H9 (cell line): ENCODE measurements around the gene PDE4C. TPM values are rescaled to one million over a fixed set of nuclear protein-coding genes. Genes with fewer than 3 reads are reported as not detected.

Experiments
- DNase-seq: peaks from one replicate; pipeline ENCODE4 v3.0.0-alpha.2; 2017
- H2AFZ ChIP-seq: one replicate; pipeline ENCODE4 v1.6.1; 2013; ENCODE audit warnings: mild to moderate bottlenecking, low read length, control low read depth, moderate library complexity
- H2AK5ac ChIP-seq: 2 replicates; pipeline ENCODE4 v1.6.1; 2013; ENCODE audit warnings: low read length, control low read depth, mixed read lengths; ENCODE audit not compliant: insufficient read length
- H2BK120ac ChIP-seq: one replicate; pipeline ENCODE4 v1.6.1; 2013; ENCODE audit warnings: low read depth, mild to moderate bottlenecking, low read length, control low read depth, inconsistent platforms; ENCODE audit not compliant: poor library complexity, severe bottlenecking
- H2BK12ac ChIP-seq: 2 replicates; pipeline ENCODE4 v1.6.1; 2013; ENCODE audit warnings: low read length, control low read depth, mixed read lengths, low read depth; ENCODE audit not compliant: insufficient read length
- H2BK15ac ChIP-seq: 2 replicates; pipeline ENCODE4 v1.6.1; 2013; ENCODE audit warnings: low read depth, low read length, control low read depth
- H2BK20ac ChIP-seq: one replicate; pipeline ENCODE4 v1.6.1; 2013; ENCODE audit warnings: low read depth, mild to moderate bottlenecking, low read length, control low read depth, inconsistent platforms; ENCODE audit not compliant: poor library complexity, severe bottlenecking
- H2BK5ac ChIP-seq: 2 replicates; pipeline ENCODE4 v1.6.1; 2013; ENCODE audit warnings: low read length, control low read depth, mixed read lengths; ENCODE audit not compliant: insufficient read length
- H3K14ac ChIP-seq: 2 replicates; pipeline ENCODE4 v1.6.1; 2013; ENCODE audit warnings: low read length, control low read depth; ENCODE audit not compliant: insufficient read depth
- H3K18ac ChIP-seq: 2 replicates; pipeline ENCODE4 v1.6.1; 2013; ENCODE audit warnings: low read depth, mild to moderate bottlenecking, mixed read lengths, low read length, control low read depth; ENCODE audit not compliant: insufficient read length
- H3K23ac ChIP-seq: 2 replicates; pipeline ENCODE4 v1.6.1; 2013; ENCODE audit warnings: low read length, control low read depth, mixed read lengths, low read depth; ENCODE audit not compliant: insufficient read length
- H3K23me2 ChIP-seq: 2 replicates; pipeline ENCODE4 v1.6.1; 2013; ENCODE audit warnings: low read depth, mild to moderate bottlenecking, mixed read lengths, low read length, control low read depth; ENCODE audit not compliant: insufficient read length, poor library complexity, severe bottlenecking
- H3K27ac ChIP-seq: 2 replicates; pipeline ENCODE4 v1.5.1; 2013; ENCODE audit warnings: low read length, control low read depth, mixed read lengths, low read depth; ENCODE audit not compliant: insufficient read length
- H3K27me3 ChIP-seq: 2 replicates; pipeline ENCODE4 v1.6.1; 2013; ENCODE audit warnings: low read length, control low read depth, inconsistent platforms; ENCODE audit not compliant: insufficient read depth
- H3K4ac ChIP-seq: 2 replicates; pipeline ENCODE4 v1.6.1; 2013; ENCODE audit warnings: low read depth, mild to moderate bottlenecking, control low read depth, inconsistent platforms, low read length, moderate library complexity
- H3K4me1 ChIP-seq: 2 replicates; pipeline ENCODE4 v1.6.1; 2013; ENCODE audit warnings: low read length, control low read depth, inconsistent platforms; ENCODE audit not compliant: insufficient read depth
- H3K4me2 ChIP-seq: 2 replicates; pipeline ENCODE4 v1.6.1; 2013; ENCODE audit warnings: low read length, control low read depth, mixed read lengths; ENCODE audit not compliant: insufficient read length, insufficient read depth
- H3K56ac ChIP-seq: 2 replicates; pipeline ENCODE4 v1.6.1; 2013; ENCODE audit warnings: low read depth, mild to moderate bottlenecking, mixed read lengths, low read length, control low read depth; ENCODE audit not compliant: insufficient read length
- H3K79me1 ChIP-seq: 2 replicates; pipeline ENCODE4 v1.6.1; 2013; ENCODE audit warnings: low read depth, mild to moderate bottlenecking, moderate library complexity, low read length, control low read depth, inconsistent platforms; ENCODE audit not compliant: insufficient read depth, poor library complexity, severe bottlenecking
- H3K79me2 ChIP-seq: 2 replicates; pipeline ENCODE4 v1.6.1; 2013; ENCODE audit warnings: low read length, control low read depth, inconsistent platforms; ENCODE audit not compliant: insufficient read depth
- H3K9ac ChIP-seq: 2 replicates; pipeline ENCODE4 v1.6.1; 2013; ENCODE audit warnings: low read length, control low read depth, mixed read lengths; ENCODE audit not compliant: insufficient read length; ENCODE audit errors: extremely low read depth
- H3K9me3 ChIP-seq: one replicate; pipeline ENCODE4 v1.6.1; 2013; ENCODE audit warnings: low read depth, low read length, inconsistent platforms; ENCODE audit not compliant: control insufficient read depth
- H3T11ph ChIP-seq: one replicate; pipeline ENCODE4 v1.6.1; 2013; ENCODE audit warnings: mild to moderate bottlenecking, low read length, control low read depth, inconsistent platforms
- H4K20me1 ChIP-seq: one replicate; pipeline ENCODE4 v1.6.1; 2013; ENCODE audit not compliant: control insufficient read depth, insufficient read length, insufficient read depth
- H4K5ac ChIP-seq: 2 replicates; pipeline ENCODE4 v1.6.1; 2013; ENCODE audit warnings: low read depth, mild to moderate bottlenecking, mixed read lengths, low read length, control low read depth; ENCODE audit not compliant: insufficient read length
- H4K8ac ChIP-seq: replicated peaks from 2 replicates; pipeline ENCODE4 v1.6.1; 2013; ENCODE audit warnings: low read length, control low read depth, mixed read lengths, low read depth; ENCODE audit not compliant: insufficient read length
- H4K91ac ChIP-seq: 2 replicates; pipeline ENCODE4 v1.6.1; 2013; ENCODE audit warnings: low read depth, mild to moderate bottlenecking, moderate library complexity, mixed read lengths, low read length, control low read depth; ENCODE audit not compliant: insufficient read length
- H3K27ac Mint-ChIP-seq, 3 experiments: 2 replicates in 2 of 3; 3 replicates in 1 of 3; pipeline ENCODE4 v1.8.0; 2020 to 2021; ENCODE audit warnings: mixed read lengths in 3 of 3, mild to moderate bottlenecking in 1 of 3, moderate library complexity in 1 of 3
- H3K27me3 Mint-ChIP-seq: 2 replicates; pipeline ENCODE4 v1.8.0; 2021; ENCODE audit warnings: low read depth, mild to moderate bottlenecking, moderate library complexity, mixed read lengths
- H3K36me3 Mint-ChIP-seq, 3 experiments: 2 replicates in 2 of 3; 3 replicates in 1 of 3; pipeline ENCODE4 v1.8.0; 2020 to 2021; ENCODE audit warnings: low read depth in 3 of 3, mixed read lengths in 3 of 3; ENCODE audit not compliant: insufficient read depth in 1 of 3
- H3K4me1 Mint-ChIP-seq, 2 experiments: 2 replicates each; pipeline ENCODE4 v1.8.0; 2020; ENCODE audit warnings: mixed read lengths in 2 of 2
- H3K4me3 Mint-ChIP-seq, 2 experiments: 2 replicates in 1 of 2; 3 replicates in 1 of 2; pipeline ENCODE4 v1.8.0; 2020 to 2021; ENCODE audit warnings: mild to moderate bottlenecking in 2 of 2, mixed read lengths in 2 of 2, moderate library complexity in 1 of 2
- H3K9me3 Mint-ChIP-seq, 2 experiments: 2 replicates in 1 of 2; 3 replicates in 1 of 2; pipeline ENCODE4 v1.8.0; 2020; ENCODE audit warnings: mild to moderate bottlenecking in 2 of 2, mixed read lengths in 2 of 2, moderate library complexity in 1 of 2
- CTCF ChIP-seq: fragments of 200-600 bp; sonication (generic); conservative IDR thresholded peaks from 3 replicates; pipeline ENCODE4 v1.8.0; 2021; ENCODE audit warnings: antibody characterized with exemption, mild to moderate bottlenecking
- WGBS: extraction: QIAGEN DNeasy Blood & Tissue Kit; methylation state at CpG from one replicate; pipeline ENCODE4 v1.1.7; 2013; ENCODE audit warnings: missing lambda C conversion rate, low lambda C conversion rate, mixed read lengths; ENCODE audit not compliant: insufficient read length; ENCODE audit errors: extremely low coverage; 5-methylcytosine and 5-hydroxymethylcytosine counted together
- total RNA-seq: library from RNA; stranded (reverse); gene quantifications from 2 replicates; pipeline ENCODE4 v1.2.1, GENCODE V29; 2021

Gene PDE4C
- total RNA-seq, 1 experiment from 2014 or later = 1.8 TPM

- peak; percentile 70 for TF ChIP-seq CTCF
- H3K4me1 Mint-ChIP-seq = peaks cover 4 to 26% of the 10 kb centered on the region in 2 experiments
- H2AK5ac ChIP-seq = no peak overlapping the region
- no peak overlapping the region for H2BK15ac ChIP-seq
- H2BK20ac ChIP-seq = no peak overlapping the region
- no peak overlapping the region for H3K56ac ChIP-seq
- peaks cover 15% of the 10 kb centered on the region for H3K23me2 ChIP-seq
- H3K79me1 ChIP-seq = no peaks in the 10 kb centered on the region
- no peak overlapping the region for H2BK12ac ChIP-seq
- H3K9me3 Mint-ChIP-seq = peaks cover 0 to 2% of the 10 kb centered on the region in 2 experiments; a peak in 1 of 5 replicates
- H3K79me2 ChIP-seq = no peaks in the 10 kb centered on the region; the same call in 1 of the 2 replicates
- H4K91ac ChIP-seq = no peak overlapping the region
- no peak overlapping the region; the same call in 1 of the 2 replicates for H3K14ac ChIP-seq
- no peaks in the 10 kb centered on the region for H3K27me3 ChIP-seq
- no peak overlapping the region for H2BK5ac ChIP-seq
- peak overlapping the region; percentile 19 to 93 (median 79); a peak in 6 of 7 replicates for H3K27ac Mint-ChIP-seq
- no peaks in the 10 kb centered on the region for H3K9me3 ChIP-seq
- no peak overlapping the region for H3K18ac ChIP-seq
- H3K4me1 ChIP-seq = no peaks in the 10 kb centered on the region
- peaks cover 4% of the 10 kb centered on the region for H4K20me1 ChIP-seq
- no peak overlapping the region for H3T11ph ChIP-seq
- peaks cover 21 to 34% (median 27%) of the 10 kb centered on the region in 3 experiments; a peak in 6 of 7 replicates for H3K36me3 Mint-ChIP-seq
- WGBS = no CpG with 5 or more reads among the region's 32 CpGs
- H3K23ac ChIP-seq = no peak overlapping the region
- H3K27ac ChIP-seq = no peak overlapping the region
- no peak overlapping the region for H4K8ac ChIP-seq
- H3K4me2 ChIP-seq = peak overlapping the region; percentile 77
- H4K5ac ChIP-seq = no peak overlapping the region
- no peak overlapping the region for H2AFZ ChIP-seq
- no peak overlapping the region for H3K4ac ChIP-seq
- DNase-seq = peak; percentile 49
- H3K4me3 Mint-ChIP-seq = peak overlapping the region; percentile 80 to 97
- H3K9ac ChIP-seq = peak overlapping the region; percentile 3
- no peak overlapping the region for H2BK120ac ChIP-seq
- H3K27me3 Mint-ChIP-seq = peaks cover 3% of the 10 kb centered on the region; the same call in 1 of the 2 replicates
These were observed 23.3 kb downstream of the PDE4C start for GRCh38 chr19:18202778-18203407.
